ENCODE data around the gene WDR5. TPM values are rescaled to one million over a fixed set of nuclear protein-coding genes. Genes with fewer than 3 reads are reported as not detected.
A peak's percentile ranks its signal among the peaks of the same experiment; 100 is the strongest.

The WDR5 gene
- total and polyA plus RNA-seq, 7 experiments from 2014 or later, result 13.8 to 42.3 (median 20.2) TPM

DNA sequence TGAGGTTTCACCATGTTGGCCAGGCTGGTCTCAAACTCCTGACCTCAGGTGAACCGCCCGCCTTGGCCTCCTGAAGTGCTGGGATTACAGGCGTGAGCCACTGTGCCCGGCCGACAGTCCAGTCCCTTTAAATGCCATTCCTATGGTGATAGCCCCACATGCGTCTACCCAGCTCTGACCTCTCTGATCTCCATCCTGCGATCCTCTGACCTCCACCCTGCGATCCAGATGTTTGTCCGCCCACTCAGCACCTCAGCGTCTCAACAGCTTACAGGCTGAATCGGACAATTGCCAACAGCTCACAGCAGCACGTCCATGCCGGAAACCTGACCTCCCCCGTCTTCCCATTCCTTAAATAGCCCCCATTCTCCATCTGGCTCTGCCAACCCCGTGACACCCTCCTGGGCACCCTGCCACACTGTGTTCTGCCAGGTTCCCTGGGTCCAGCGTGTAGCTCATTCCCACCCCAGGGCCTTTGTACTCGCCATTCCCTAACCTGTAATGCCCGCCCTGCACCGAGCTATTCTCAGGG lies 72.5 kb downstream of the WDR5 start:
- Histone ChIP-seq H3K4me3 (ENCODE audit: low read length) (no peak overlapping the region), H3K36me3 (ENCODE audit: control insufficient read depth in 2 of 3, insufficient read depth in 3 of 3, low read length in 3 of 3) (no peaks in the 10 kb centered on the region), H3K27ac (ENCODE audit: low read depth, low read length) (no peak overlapping the region), H3K9me3 (ENCODE audit: control insufficient read depth in 2 of 3, low read length in 3 of 3) (peaks cover 0 to 7% (median 0%) of the 10 kb centered on the region in 3 experiments), H3K4me1 (ENCODE audit: control insufficient read depth in 2 of 2, insufficient read depth in 2 of 2, low read length in 2 of 2) (no peaks in the 10 kb centered on the region), H3K27me3 (ENCODE audit: control insufficient read depth in 2 of 2, insufficient read depth in 2 of 2, low read length in 2 of 2) (no peaks in the 10 kb centered on the region)
- peaks cover 0 to 7% (median 0%) of the 10 kb centered on the region in 5 donors for H3K27me3 Mint-ChIP-seq
- H3K4me3 Mint-ChIP-seq, result no peak overlapping the region
- intact Hi-C loops (cut with micrococcal nuclease), result no loop called here
- ChIA-PET CTCF (no interaction called here), POLR2A (no interaction called here)
- no peak for DNase-seq
- no peak for ATAC-seq
- H3K4me1 Mint-ChIP-seq, result peaks cover 0 to 3% (median 0%) of the 10 kb centered on the region in 7 donors
- peaks cover 0 to 4% (median 0%) of the 10 kb centered on the region in 5 donors for H3K36me3 Mint-ChIP-seq
- peaks cover 0 to 24% (median 6%) of the 10 kb centered on the region in 11 donors for H3K9me3 Mint-ChIP-seq
- H3K27ac Mint-ChIP-seq, result no peak overlapping the region

DNA sequence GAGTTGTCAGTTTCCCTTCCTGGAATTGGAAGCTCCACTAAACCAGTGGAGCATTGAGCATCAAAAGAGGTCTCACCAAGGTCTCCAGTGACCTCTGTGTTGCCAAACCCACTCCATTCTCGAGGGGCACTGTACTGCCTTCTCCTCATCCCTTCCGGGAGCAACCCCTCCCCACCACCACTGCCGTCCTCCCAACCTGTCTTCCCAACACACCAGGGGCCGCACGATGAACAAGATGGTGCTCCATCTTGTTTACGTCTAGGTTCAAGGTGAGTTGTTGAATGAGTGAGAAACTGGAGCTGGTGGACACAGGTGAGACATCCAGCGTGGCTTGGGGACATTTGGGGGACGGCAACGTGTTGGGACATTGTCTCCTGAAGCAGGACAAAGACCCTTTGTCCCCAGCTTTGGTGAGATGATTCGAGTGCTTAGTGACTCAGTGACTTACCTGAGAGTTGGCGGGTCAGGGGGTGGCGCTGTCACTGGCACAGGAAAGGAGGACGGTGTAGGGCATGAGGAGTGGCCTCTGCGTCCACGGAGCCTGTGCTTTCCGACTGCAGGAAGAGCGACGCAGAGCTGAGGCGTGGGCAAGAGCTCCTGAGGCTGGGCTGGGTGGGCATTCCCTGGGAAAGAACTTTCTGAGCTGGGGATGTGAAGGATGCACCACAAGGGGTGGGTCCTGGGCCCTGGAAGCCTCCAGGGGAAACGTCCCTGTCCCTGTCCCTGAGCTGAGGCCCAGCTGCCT lies 73.3 kb downstream of the WDR5 start:
- no peak overlapping the region for H3K4me3 ChIP-seq (ENCODE audit: low read length)
- peaks cover 0 to 7% (median 0%) of the 10 kb centered on the region in 3 experiments for H3K9me3 ChIP-seq (ENCODE audit: control insufficient read depth in 2 of 3, low read length in 3 of 3)
- no peak overlapping the region for H3K27ac ChIP-seq (ENCODE audit: low read depth, low read length)
- intact Hi-C loops (cut with micrococcal nuclease), result no loop called here
- POLR2A ChIA-PET, result no interaction called here
- peaks cover 0 to 17% (median 4%) of the 10 kb centered on the region in 11 donors for H3K9me3 Mint-ChIP-seq
- H3K27ac Mint-ChIP-seq, result peak overlapping the region in 1 of 9 donors; percentile 55
- peaks cover 0 to 3% (median 0%) of the 10 kb centered on the region in 7 donors for H3K4me1 Mint-ChIP-seq
- no peaks in the 10 kb centered on the region for H3K27me3 ChIP-seq (ENCODE audit: control insufficient read depth in 2 of 2, insufficient read depth in 2 of 2, low read length in 2 of 2)
- H3K36me3 ChIP-seq (ENCODE audit: control insufficient read depth in 2 of 3, insufficient read depth in 3 of 3, low read length in 3 of 3), result no peaks in the 10 kb centered on the region
- no peak overlapping the region for H3K4me3 Mint-ChIP-seq
- H3K36me3 Mint-ChIP-seq, result peaks cover 0 to 4% (median 0%) of the 10 kb centered on the region in 5 donors
- CTCF ChIA-PET, result no interaction called here
- H3K4me1 ChIP-seq (ENCODE audit: control insufficient read depth in 2 of 2, insufficient read depth in 2 of 2, low read length in 2 of 2), result no peaks in the 10 kb centered on the region
- DNase-seq, result no peak
- ATAC-seq, result no peak
- H3K27me3 Mint-ChIP-seq, result peaks cover 0 to 3% (median 0%) of the 10 kb centered on the region in 5 donors

Other genes starting within 250 kb of the WDR5 start
- 10 to 100 TPM in 1 of 5 experiments, 1 to 10 TPM in 4; 1.9 to 14.4 (median 3.2) TPM for gene VAV2, start 143.8 kb upstream of the WDR5 start, total RNA-seq
- under 1 TPM; 0.18 to 0.31 TPM for gene VAV2, start 143.8 kb upstream of the WDR5 start, polyA plus RNA-seq
- gene BRD3OS, start 110.6 kb upstream of the WDR5 start, total RNA-seq, result 10 to 100 TPM in 3 of 5 experiments, 1 to 10 TPM in 2; 8.3 to 19.3 (median 12.7) TPM
- 10 to 100 TPM; 22.1 to 28.1 TPM for gene BRD3OS, start 110.6 kb upstream of the WDR5 start, polyA plus RNA-seq
- 10 to 100 TPM; 29.0 to 49.7 (median 40.4) TPM for gene BRD3, start 68.1 kb upstream of the WDR5 start, total RNA-seq
- gene BRD3, start 68.1 kb upstream of the WDR5 start, polyA plus RNA-seq, result 10 to 100 TPM; 12.4 to 36.4 TPM
- 10 to 100 TPM; 17.1 to 67.0 (median 31.6) TPM for gene RNU6ATAC, start 28.5 kb downstream of the WDR5 start, total RNA-seq
- gene RNU6ATAC, start 28.5 kb downstream of the WDR5 start, polyA plus RNA-seq, result not detected
- 10 to 100 TPM in 2 of 5 experiments, 1 to 10 TPM in 3; 5.9 to 59.5 (median 8.6) TPM for gene RXRA, start 190.4 kb downstream of the WDR5 start, total RNA-seq
- under 1 TPM; 0.31 TPM for gene RXRA, start 190.4 kb downstream of the WDR5 start, polyA plus RNA-seq

Measured in naive thymus-derived CD4-positive, alpha-beta T cell (primary cell).